Measurements from ENCODE around the gene DNPH1. TPM values are rescaled to one million over a fixed set of nuclear protein-coding genes. Genes with fewer than 3 reads are reported as not detected.

DNPH1 gene
- total and polyA plus RNA-seq, 2 donors (not counting 3 experiments of a cell fraction or from before 2014, with no cell fraction given), result 37.7 to 120 TPM

GRCh38 chr6:43264599-43265145, 35.4 kb upstream of the DNPH1 start:
- no TSS peak for BruUV-seq (replicated peaks)
- no peak overlapping the region for H3K9ac ChIP-seq (replicated peaks; ENCODE audit: extremely low read depth, insufficient read depth, low read length)
- TF ChIP-seq EZH2 (IDR thresholded peaks at IDR 0.05; ENCODE audit: borderline replicate concordance, low read depth, low read length, severe bottlenecking) (no peak), JUN (IDR thresholded peaks at IDR 0.05; ENCODE audit: borderline replicate concordance, insufficient read depth, insufficient read length, low read depth) (no peak), GATA2 (IDR thresholded peaks at IDR 0.05; ENCODE audit: insufficient read depth, insufficient read length, low read depth, low read length) (no peak), POLR2A (IDR thresholded peaks at IDR 0.05; ENCODE audit: low read depth, low read length) (no peak), MYC (IDR thresholded peaks at IDR 0.05; ENCODE audit: low read depth, low read length) (no peak), FOS (IDR thresholded peaks at IDR 0.05; ENCODE audit: borderline replicate concordance, insufficient read depth, low read length) (no peak), POLR2AphosphoS5 (IDR thresholded peaks at IDR 0.05; ENCODE audit: insufficient read depth, low read depth, low read length) (no peak)
- TF ChIP-seq, protein P1, sequence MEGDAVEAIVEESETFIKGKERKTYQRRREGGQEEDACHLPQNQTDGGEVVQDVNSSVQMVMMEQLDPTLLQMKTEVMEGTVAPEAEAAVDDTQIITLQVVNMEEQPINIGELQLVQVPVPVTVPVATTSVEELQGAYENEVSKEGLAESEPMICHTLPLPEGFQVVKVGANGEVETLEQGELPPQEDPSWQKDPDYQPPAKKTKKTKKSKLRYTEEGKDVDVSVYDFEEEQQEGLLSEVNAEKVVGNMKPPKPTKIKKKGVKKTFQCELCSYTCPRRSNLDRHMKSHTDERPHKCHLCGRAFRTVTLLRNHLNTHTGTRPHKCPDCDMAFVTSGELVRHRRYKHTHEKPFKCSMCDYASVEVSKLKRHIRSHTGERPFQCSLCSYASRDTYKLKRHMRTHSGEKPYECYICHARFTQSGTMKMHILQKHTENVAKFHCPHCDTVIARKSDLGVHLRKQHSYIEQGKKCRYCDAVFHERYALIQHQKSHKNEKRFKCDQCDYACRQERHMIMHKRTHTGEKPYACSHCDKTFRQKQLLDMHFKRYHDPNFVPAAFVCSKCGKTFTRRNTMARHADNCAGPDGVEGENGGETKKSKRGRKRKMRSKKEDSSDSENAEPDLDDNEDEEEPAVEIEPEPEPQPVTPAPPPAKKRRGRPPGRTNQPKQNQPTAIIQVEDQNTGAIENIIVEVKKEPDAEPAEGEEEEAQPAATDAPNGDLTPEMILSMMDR (IDR thresholded peaks at IDR 0.05; ENCODE audit: extremely low read depth in 1 of 2, insufficient read depth in 1 of 2, low read depth in 1 of 2, low read length in 2 of 2), result no peak
- TF ChIP-seq, protein P2, sequence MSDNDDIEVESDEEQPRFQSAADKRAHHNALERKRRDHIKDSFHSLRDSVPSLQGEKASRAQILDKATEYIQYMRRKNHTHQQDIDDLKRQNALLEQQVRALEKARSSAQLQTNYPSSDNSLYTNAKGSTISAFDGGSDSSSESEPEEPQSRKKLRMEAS (IDR thresholded peaks at IDR 0.05; ENCODE audit: insufficient read depth, insufficient read length), result no peak
- H3K4me2 ChIP-seq (ENCODE audit: insufficient read depth, low read length), result no peak overlapping the region
- dilution Hi-C loops (cut with MboI; ENCODE audit: extremely low pct_ligation_motif_present, low sequenced_read_pairs), result no loop called here
- no peaks in the 10 kb centered on the region for H4K20me1 ChIP-seq (replicated peaks; ENCODE audit: control insufficient read depth, extremely low read depth, insufficient read depth, low read length)
- no peaks in the 10 kb centered on the region for H3K9me1 ChIP-seq (replicated peaks; ENCODE audit: control insufficient read depth, extremely low read depth, insufficient read depth, low read length)
- CTCF ChIA-PET, result interaction anchor here (1.1 to 4.0 kb wide), 10 partner anchors 8 to 232 kb away, joined by 3 to 49 read pairs (median 7); partner anchors contain the start of genes DLK2, DNPH1 and ZNF318
- peaks cover 10 to 11% of the 10 kb centered on the region in 2 experiments for H3K27me3 ChIP-seq (ENCODE audit: control insufficient read depth in 2 of 2, insufficient read depth in 2 of 2, low read length in 2 of 2)
- no peak for FAIRE-seq
- no peak overlapping the region for H3K27ac ChIP-seq (ENCODE audit: insufficient read depth, low read depth, low read length)
- no peaks in the 10 kb centered on the region for H3K9me3 ChIP-seq (replicated peaks; ENCODE audit: control insufficient read depth, insufficient read depth, low read length)
- H3K79me2 ChIP-seq (ENCODE audit: control insufficient read depth, insufficient read depth, low read length), result no peaks in the 10 kb centered on the region
- POLR2A ChIA-PET, result no interaction called here
- no peaks in the 10 kb centered on the region for H3K4me1 ChIP-seq (ENCODE audit: control insufficient read depth, extremely low read depth, insufficient read depth, low read length)
- H2AFZ ChIP-seq (ENCODE audit: low read depth, low read length), result no peak overlapping the region
- H3K36me3 ChIP-seq (ENCODE audit: control insufficient read depth in 2 of 2, extremely low read depth in 1 of 2, insufficient read depth in 2 of 2, low read length in 2 of 2), result no peaks in the 10 kb centered on the region
- no peak for DNase-seq (ENCODE audit: low read depth, low spot score)
- no peak overlapping the region for H3K4me3 ChIP-seq (replicated peaks in 1 of 3; ENCODE audit: insufficient read depth in 1 of 3, low read depth in 1 of 3, low read length in 3 of 3)
- intact Hi-C loops (cut with micrococcal nuclease), result no loop called here
